Upper lobe of left lung (tissue), 4 donors: ENCODE results near the gene WASF2.

ENCODE experiments used
- CTCF ChIP-seq, 6 experiments: fragments of 450-650 bp in 4 of 6; fragments of 200-600 bp in 2 of 6; sonication (generic) in 2 of 6; IDR thresholded peaks; one replicate each; pipeline ENCODE4 v1.5.1; 2016 to 2019; ENCODE audit warnings: antibody characterized with exemption in 6 of 6
- EP300 ChIP-seq, 4 donors: sonication (generic); formaldehyde crosslinking; IDR thresholded peaks; one replicate each; pipeline ENCODE4 v1.5.1; 2017; ENCODE audit warnings: antibody characterized with exemption in 4 of 4, control low read depth in 2 of 4
- POLR2A ChIP-seq, 4 donors: fragments of 450-650 bp; IDR thresholded peaks; one replicate each; pipeline ENCODE4 v1.5.1; 2016 to 2017; ENCODE audit warnings: antibody characterized with exemption in 4 of 4, mild to moderate bottlenecking in 2 of 4
- POLR2AphosphoS5 ChIP-seq, 2 donors: sonication (generic); formaldehyde crosslinking; IDR thresholded peaks; one replicate each; pipeline ENCODE4 v1.5.1; 2017; ENCODE audit warnings: antibody characterized with exemption in 2 of 2

DNA sequence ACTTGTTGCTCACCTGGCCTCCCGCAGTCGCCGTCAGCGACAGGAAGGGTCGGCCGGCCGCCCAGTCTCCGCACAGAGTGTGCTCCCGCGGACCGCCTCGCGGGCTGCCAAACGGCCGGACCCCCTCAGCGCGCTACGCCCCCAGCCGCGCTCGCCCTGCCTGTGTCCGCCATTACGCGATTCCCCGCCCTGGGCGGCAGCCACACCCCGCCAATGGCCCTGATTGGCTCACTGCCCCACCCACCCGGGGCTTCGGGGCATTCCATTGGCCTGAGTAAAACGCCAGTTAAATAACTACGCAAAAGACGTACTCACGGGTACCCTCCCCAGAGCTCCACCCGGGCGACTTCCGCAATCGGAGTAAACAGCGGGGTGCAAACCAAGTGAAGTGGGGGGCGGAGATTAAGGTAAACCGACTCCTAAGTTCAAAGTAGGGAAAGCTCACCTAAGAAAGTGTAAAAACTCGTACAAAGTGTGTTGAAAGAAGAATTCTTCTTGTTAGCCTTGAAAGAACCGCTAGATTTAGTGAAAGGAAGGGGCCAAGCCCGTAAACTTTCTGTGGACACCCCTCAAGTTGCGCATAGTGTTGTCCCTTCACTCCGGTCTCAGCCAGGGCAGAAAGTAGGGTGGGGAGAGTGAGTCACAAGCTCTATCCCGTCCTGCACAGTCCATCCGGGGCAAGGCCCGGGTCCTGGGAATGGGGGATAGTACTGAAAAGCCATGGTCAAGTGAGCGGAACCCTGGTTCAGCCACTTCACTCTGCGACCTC, at the start of gene WASF2:
- TF ChIP-seq POLR2A (IDR thresholded peaks at IDR 0.05), result peak; percentile 51 to 98 (median 92)
- TF ChIP-seq POLR2AphosphoS5 (IDR thresholded peaks at IDR 0.05), result peak; percentile 92 to 97
- peak in 1 of 4 donors; percentile 33 for TF ChIP-seq EP300 (IDR thresholded peaks at IDR 0.05)
- TF ChIP-seq CTCF (IDR thresholded peaks at IDR 0.05), result peak in 2 of 6 experiments; percentile 38 to 39
